G401.6 (cell line): ENCODE results near the gene CCDC33.

Source experiments
- FAIRE-seq: peaks from 2 replicates; lab custom pipeline; 2012; peaks lifted over from hg19 to GRCh38; lab: Jason Lieb, UNC

CCDC33 gene

GRCh38 chr15:74229686-74230085 lies 6.4 kb upstream of the CCDC33 start:
- FAIRE-seq: no peak

DNA sequence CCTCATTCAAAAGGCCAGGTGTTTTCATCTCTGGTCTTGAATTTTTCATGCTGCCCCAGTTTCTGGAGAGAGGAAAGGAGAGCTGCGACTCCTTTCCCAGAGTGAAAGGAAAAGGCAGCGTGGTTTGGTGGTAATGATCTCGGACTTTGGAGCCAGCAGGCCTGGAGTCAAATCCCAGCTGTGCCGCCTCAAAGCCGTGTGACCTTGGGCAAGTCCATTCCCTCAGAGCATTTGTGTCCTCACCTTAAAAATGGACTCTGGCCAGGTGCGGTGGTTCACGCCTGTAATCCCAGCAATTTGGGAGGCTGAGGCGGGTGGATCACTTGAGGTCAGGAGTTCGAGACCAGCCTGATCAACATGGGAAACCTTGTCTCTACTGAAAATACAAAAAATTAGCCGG lies 4.7 kb upstream of the CCDC33 start:
- no peak for FAIRE-seq

DNA sequence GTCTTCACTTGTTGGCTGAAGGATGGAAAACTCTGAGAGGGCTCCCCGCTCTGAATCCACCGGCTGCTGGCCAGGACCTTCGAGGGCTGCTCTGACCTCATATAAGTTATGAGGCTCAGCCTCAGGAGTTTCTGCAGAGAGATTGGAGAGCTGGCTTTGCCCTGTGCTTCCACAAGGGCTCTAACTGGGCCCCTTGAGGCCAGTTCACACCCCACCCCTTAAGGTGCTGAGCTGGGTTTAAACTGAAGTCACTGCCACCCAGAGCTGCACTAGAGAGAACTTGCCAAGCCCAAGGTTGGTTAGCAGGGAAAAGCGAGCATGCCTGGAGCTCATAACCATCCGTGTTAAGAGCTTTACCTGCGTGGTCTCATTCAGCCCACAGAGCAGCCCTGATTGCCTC lies 2.8 kb upstream of the CCDC33 start:
- no peak for FAIRE-seq

DNA sequence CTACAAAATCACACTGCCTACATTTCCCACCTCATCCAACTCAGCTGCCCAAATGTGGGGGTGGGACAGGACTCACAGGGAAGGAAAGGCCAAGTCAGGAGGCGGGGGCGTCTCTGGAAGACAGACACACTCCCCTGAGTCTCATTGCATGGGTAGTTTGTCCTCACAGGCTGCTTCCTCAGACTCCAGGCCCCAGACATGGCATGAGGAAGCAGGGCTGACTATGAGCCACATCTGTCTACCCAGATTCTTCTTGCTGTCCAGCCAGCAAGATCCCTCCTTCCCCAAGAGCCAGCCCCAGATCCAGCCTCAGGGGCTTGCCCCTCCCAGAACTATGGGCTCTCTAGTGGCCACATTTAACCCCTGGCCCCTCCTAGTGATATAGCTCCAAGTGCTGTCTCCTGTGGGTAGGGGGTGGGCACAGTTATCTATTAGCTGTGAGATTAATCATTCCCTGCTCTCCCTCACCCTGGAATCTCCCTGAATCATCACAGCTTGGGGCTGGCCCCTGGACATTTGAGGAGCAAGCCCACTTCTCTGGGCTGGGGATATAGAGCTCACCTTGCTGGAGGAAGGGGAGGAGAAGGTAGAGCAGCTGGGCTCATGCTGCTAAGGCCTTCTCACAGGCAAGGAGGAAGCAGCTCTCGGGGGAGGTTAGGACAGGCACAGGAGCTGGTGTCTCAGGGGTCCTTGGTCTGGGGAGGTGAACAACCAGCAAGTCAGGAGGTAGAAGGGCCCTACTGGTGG lies 2.1 kb upstream of the CCDC33 start:
- FAIRE-seq: no peak

GRCh38 chr15:74234598-74234875 lies 1.6 kb upstream of the CCDC33 start:
- no peak for FAIRE-seq

DNA sequence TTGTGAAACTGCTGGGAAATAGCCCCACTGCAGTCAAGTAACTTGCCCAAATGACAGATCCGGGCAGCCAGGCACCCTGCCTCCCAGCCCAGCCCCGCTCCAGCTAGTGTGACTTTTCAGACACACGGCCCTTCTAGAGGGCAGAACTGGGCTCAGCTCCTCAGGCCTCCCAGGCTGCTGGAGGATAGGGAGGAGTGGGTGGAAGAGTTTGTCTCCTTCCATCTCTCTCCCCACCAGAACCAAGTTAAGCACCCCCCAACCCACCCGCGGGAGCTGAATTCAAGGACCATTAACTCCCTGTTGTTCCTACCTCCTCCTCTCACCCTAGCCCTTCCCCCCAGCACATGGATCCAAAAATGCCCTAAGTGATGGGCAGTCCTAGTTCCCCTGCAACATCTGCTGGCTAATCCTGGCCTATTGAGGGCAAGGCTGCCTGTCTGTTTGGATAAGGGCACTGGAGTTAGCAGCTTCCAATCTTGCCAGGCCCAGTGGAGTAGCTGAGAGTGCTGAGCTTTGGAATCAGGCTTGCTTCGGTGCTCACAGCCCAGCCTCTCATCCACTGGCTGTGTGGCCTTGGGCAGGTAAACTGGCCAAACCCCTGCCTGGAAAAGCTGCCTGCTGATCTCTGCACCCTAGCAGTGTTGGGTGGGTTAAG lies 3.1 kb downstream of the CCDC33 start:
- FAIRE-seq: no peak

DNA sequence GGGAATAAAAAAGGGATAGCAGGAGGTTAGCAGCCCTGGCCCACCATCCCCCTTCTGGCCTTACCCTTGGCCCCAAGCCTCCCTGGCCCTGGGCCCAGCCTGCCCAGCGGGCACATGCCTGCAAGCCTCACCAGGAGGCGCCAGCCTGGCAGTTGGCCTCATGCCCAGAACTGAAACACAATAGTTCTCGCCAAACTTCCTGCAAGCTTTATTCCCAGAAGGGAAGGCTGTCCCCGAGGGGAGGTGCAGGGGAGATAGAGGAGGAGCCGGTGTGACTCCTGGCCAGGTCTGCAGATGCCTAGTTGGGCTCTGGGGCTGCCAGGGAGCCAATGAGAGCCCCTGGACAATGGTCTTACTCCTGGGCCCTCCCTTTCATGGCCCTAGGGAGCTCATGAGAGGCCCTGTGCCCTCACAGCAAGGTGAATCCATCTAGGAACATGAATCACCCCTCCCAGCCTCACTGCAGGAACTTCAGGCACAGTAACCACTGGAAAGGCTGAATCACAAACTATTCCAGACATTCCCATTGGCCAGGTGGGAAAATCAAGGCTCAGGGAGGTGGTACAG lies 4.0 kb downstream of the CCDC33 start:
- no peak for FAIRE-seq

DNA sequence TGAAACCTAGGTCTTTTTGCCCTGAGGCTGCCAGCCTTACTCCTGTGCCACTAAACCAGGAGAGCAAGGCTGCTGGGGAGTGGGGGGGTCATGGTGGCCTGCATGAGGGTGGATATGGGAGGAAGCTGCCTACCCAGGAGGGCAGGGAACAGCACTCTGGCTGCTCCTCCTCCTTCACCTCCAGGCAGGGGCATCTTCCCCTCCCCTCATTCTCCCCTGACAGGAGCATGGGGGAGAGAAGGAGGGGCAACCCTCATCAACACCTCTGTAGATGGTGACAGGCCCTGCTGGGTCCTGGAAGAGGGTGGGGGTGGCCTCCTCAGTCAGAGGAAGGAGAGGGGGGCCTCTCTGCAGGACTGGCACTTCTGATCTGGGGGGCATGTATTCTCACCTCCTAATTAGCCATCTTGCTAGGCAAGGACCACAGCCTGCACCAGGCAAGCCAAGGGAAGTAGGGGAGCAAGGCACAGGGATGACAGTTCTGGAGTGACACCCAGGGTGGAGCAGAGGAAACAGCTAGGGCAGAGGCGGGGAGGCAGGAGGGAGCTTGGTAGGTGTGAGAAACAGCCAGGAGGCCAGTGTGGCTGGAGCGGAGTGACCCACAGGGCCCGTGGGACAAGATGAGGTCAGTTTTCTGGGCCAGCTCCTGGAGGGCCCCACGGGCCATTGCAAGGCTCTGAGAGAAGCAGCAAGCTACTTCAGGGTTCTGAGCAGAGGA lies 4.9 kb downstream of the CCDC33 start:
- no peak for FAIRE-seq

DNA sequence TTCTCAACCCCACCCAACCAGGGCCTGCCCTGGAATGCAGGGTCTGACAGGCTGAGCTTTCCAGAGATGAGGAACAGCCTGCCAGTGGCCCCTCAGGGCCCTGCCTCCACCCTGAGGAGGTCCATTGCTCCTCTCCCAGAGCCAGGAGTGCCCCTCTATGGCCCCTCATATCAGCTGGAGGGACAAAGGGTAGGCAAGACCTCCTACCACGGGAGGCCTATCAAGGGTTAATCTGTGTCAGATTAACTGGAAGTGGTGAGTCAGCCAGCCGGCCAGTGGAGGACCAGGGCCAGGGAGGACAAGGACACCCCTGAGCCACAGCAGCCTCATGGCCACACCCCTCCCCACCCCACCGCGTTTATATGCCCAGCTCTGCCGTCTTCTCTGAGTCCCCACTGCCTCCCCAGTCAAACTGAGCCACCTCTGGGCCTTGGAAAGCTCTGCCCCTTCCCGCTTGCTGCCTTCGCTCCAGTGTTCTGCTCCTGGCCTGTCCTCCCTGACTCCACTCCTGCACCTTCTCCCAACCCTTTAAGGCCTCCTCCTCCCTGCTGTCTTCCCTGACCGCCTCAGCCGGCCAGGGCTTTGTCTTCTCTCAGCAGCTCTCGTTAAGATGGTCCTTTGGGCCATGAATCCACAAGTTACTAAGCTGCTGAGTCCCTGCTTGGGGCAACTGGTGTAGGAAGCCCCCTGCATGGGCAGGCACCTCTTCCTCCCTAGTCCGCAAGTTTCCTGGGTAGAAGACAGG lies 6.5 kb downstream of the CCDC33 start:
- FAIRE-seq: no peak

DNA sequence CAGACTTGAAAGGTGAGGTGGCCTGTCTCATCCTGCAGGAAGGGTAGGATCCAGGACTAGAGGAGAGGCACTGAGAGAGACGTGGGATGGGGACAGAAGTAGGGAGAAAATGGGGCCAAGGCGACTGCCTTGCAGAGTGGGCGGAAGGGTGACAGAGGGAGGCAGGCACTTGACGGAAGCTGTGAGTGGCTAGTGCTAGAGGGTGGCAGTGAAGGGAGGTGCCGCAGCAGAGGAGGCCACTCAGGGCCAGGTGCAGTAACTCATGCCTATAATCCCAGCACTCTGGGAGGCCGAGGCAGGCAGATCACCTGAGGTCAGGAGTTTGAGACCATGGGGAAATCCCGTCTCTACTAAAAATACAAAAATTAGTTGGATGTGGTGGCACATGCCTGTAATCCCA lies 7.3 kb downstream of the CCDC33 start:
- FAIRE-seq: no peak

GRCh38 chr15:74244822-74245341 lies 8.8 kb downstream of the CCDC33 start:
- FAIRE-seq: no peak

- no peak for FAIRE-seq
Measured at GRCh38 chr15:74245342-74245931, 9.3 kb downstream of the CCDC33 start.

DNA sequence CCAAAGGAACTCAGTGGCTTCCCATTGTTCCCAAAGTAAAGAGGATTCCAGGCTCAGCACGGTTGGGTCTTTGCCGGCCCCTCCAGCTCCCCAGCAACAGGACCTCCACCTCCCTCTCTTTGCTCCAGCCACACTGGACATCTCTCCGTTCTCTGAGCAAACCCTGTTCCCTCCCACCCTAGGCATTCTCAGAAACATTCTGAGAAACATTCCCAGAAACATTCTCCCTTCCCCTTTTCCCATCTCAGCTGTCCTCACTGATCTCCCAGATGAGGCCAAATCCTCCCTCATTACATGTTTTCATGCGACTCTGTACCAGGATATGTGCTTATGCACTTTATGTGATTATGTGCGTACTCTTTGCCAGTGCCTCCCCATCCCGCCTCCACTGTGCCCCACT lies 14.1 kb downstream of the CCDC33 start:
- no peak for FAIRE-seq

DNA sequence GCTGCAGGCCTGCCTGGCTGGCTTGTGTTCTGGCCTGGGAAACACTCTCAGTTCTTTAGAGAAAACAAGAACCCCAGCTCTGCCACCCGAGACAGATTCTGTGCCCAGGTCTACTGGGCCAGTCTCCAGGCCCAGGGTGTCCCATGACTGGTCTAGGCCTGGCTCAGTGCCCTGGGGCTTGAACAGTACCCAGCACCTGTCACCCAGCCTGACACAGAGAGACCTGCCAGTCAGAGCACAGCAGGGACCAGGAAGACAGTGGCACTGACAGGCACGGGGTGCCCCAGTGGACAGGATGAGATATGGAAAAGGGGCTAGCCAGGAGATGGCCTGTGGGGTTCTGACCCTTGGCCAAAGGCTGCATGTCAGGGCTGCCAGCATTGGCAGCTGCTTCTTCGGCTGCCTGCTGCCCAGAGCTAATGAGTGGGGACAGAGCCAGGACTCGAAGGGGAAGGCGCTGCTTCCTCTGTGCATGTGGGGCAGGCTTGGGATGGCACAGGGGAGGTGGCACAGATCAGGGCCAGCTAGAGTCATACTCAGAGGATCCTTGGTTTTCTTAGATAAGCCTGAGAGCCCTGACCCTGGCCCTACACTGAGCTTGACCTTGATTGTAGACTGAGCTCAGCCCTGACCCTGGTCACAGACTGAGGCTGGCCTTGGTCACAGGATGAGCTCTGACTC lies 15.1 kb downstream of the CCDC33 start:
- no peak for FAIRE-seq

DNA sequence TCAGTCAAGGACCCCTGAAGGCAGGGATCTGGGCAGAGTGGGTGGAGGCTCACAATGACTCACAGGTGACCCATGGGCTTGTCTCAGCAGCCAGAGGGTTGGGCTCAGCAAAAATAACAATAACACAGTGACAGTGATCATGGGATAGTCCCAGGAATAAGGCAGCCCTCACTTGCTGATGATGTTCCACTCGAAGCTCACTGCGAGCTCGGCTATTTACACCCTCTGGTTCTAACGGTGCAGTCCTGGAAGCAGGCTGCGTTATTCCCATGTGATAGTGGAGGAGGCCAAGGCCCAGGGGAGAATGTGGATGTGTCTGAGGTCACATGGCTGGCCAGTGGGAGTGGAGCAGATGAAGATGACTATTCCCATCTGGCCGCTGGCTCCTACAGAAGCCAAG lies 16.2 kb downstream of the CCDC33 start:
- no peak for FAIRE-seq

- no peak for FAIRE-seq
Measured at GRCh38 chr15:74252721-74253120, 16.6 kb downstream of the CCDC33 start.

GRCh38 chr15:74253211-74253921 lies 17.2 kb downstream of the CCDC33 start:
- FAIRE-seq: no peak

DNA sequence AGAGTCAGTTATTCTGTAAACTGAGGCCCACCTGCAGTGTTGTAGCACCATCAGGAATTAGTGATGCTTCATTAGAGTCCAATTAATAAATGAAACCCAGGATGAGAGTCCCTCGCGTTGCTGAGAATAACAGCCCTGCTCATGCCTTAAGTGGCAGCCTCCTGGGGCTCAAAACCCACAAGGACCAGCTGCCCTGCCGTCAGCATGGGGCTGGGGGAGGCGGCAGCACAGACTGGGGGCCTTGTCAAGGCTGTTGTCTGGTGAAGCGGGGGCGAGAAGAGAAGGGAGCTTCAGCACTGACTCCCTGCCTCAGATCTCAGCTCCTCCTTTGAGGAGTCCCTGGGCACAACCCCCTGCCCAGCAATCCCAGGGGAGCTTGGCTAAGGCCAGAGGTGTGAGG lies 21.0 kb downstream of the CCDC33 start:
- no peak for FAIRE-seq

GRCh38 chr15:74257623-74258022 lies 21.5 kb downstream of the CCDC33 start:
- FAIRE-seq: no peak

DNA sequence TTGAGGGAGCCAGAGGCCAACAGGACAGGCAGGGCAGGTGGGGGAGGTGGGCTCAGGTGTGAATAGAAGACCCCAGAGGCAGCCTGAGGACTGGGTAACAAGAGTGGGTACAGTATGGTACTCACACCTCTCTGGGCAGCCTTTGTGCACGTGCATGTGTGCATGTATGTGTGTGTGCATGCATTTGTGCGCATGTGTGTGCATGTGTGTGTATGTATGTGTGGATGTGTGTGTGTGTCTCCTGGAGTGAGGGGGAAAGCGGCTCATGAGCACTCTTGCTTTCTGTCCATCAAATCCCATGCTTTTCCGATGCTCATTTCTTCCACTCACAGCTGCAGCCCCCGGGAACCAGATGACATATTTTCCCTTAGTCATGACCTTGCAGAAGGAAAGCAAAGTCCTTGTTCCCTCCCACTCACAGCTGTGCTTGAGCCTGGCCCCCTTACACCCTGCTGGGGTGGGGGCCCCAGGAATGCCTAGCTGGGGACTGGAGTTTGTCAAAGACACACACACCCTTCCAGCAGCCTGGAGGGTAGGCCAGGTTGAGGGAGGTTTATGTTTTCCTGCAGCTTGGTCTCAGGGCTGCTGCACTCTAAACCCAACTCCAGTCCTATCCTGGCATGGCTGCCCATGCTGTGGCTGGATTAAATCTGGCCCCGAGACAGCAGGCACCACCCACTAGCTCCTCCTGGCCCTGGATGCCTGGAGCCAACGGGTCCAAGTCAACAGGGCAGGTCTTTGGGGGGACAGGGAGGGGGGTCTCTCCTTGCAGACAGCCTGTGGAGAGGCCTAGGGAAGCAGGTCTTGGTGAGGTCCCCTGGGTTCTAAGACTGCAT lies 22.5 kb downstream of the CCDC33 start:
- FAIRE-seq: no peak
